Left lung (tissue), 10 donors: ENCODE results near the gene ANKRD36B. TPM values are rescaled to one million over a fixed set of nuclear protein-coding genes. Genes with fewer than 3 reads are reported as not detected.
"Not testable (repeated sequence)": the region's sequence is repeated elsewhere in the genome, so short reads cannot be mapped to it uniquely, and the experiment has no call there.

Source experiments
- ATAC-seq: fragments of 200-7000 bp; cut with Tn5 transposase; one replicate; pipeline ENCODE4 v1.9.1; 2020; ENCODE audit warnings: moderate library complexity
- DNase-seq, 4 donors: peaks; one replicate each; pipeline ENCODE4 v3.0.0-alpha.2; 2013 to 2020
- H3K27ac ChIP-seq, 2 donors: fragments of 200-600 bp; sonication (generic) in 1 of 2; one replicate each; pipeline versions ENCODE4 v1.5.0 to v1.8.0; 2020 to 2021
- H3K27me3 ChIP-seq, 2 donors: fragments of 200-600 bp; sonication (generic) in 1 of 2; one replicate each; pipeline versions ENCODE4 v1.5.0 to v1.8.0; 2020 to 2021
- H3K36me3 ChIP-seq, 2 donors: fragments of 200-600 bp; sonication (generic) in 1 of 2; one replicate each; pipeline versions ENCODE4 v1.5.0 to v1.8.0; 2020 to 2021
- H3K4me1 ChIP-seq, 2 donors: fragments of 200-600 bp; one replicate each; pipeline ENCODE4 v1.8.0; 2021
- H3K4me3 ChIP-seq, 2 donors: fragments of 200-600 bp; sonication (generic) in 1 of 2; one replicate each; pipeline versions ENCODE4 v1.5.0 to v1.8.0; 2020 to 2021; ENCODE audit warnings: mild to moderate bottlenecking in 1 of 2
- H3K9me3 ChIP-seq, 2 donors: fragments of 200-600 bp; sonication (generic) in 1 of 2; one replicate each; pipeline versions ENCODE4 v1.5.0 to v1.8.0; 2020 to 2021
- CTCF ChIP-seq, 2 donors: fragments of 200-600 bp; sonication (generic) in 1 of 2; IDR thresholded peaks; one replicate each; pipeline versions ENCODE4 v1.5.0 to v1.8.0; 2021; ENCODE audit warnings: antibody characterized with exemption in 2 of 2
- intact Hi-C, 2 donors: fragments of 100-400 bp; cut with DNase I; formaldehyde crosslinking; loops; one replicate each; pipeline versions ENCODE4 v1.11.2 to v1.14.2; 2022
- polyA plus RNA-seq, 6 donors: library from polyadenylated mRNA; unstranded; fragments of 120-200 nt; gene quantifications; one replicate each; pipeline ENCODE4 v1.2.1, GENCODE V29; 2013; ENCODE audit not compliant: insufficient read length in 6 of 6
- total RNA-seq, 2 donors: library from RNA; stranded (reverse); fragmentation: NEBNext Ultra II Directional; extraction: Animal tissue kit (Norgen Biotek cat#: 25700); gene quantifications; one replicate each; pipeline ENCODE4 v1.2.1, GENCODE V29; 2021
- donor health status: DM: no; HTN: yes; CAD: no.
- donor health status: DM: no; HTN: no; CAD: no.

Gene ANKRD36B
- total and polyA plus RNA-seq, 8 donors = 15.9 to 69.9 (median 46.6) TPM

GRCh38 chr2:97605524-97606339 lies 16.1 kb upstream of the ANKRD36B start:
- H3K4me1 ChIP-seq, H3K36me3 ChIP-seq, H3K9me3 ChIP-seq, DNase-seq, H3K27ac ChIP-seq, intact Hi-C loops, H3K4me3 ChIP-seq, H3K27me3 ChIP-seq, ATAC-seq: not testable (repeated sequence)

GRCh38 chr2:97605109-97605508 lies 15.4 kb upstream of the ANKRD36B start:
- DNase-seq, intact Hi-C loops: not testable (repeated sequence)

GRCh38 chr2:97601537-97601936 lies 11.9 kb upstream of the ANKRD36B start:
- H3K27me3 ChIP-seq, DNase-seq, H3K4me1 ChIP-seq, H3K4me3 ChIP-seq, ATAC-seq, H3K27ac ChIP-seq, intact Hi-C loops, H3K9me3 ChIP-seq, H3K36me3 ChIP-seq: not testable (repeated sequence)

More at GRCh38 chr2:97605109-97605508, 15.4 kb upstream of the ANKRD36B start:
- not testable (repeated sequence) for H3K27ac ChIP-seq, H3K4me3 ChIP-seq, H3K4me1 ChIP-seq, H3K27me3 ChIP-seq, ATAC-seq, H3K9me3 ChIP-seq, H3K36me3 ChIP-seq

- H3K27me3 ChIP-seq, H3K36me3 ChIP-seq, DNase-seq, ATAC-seq, intact Hi-C loops, H3K9me3 ChIP-seq, H3K4me3 ChIP-seq, H3K4me1 ChIP-seq, H3K27ac ChIP-seq: not testable (repeated sequence)
Measured at GRCh38 chr2:97596180-97596579, 6.5 kb upstream of the ANKRD36B start.

- H3K9me3 ChIP-seq, H3K4me3 ChIP-seq, intact Hi-C loops, H3K36me3 ChIP-seq, DNase-seq, H3K27me3 ChIP-seq, H3K27ac ChIP-seq, ATAC-seq, H3K4me1 ChIP-seq: not testable (repeated sequence)
Measured at GRCh38 chr2:97593520-97593919, 3.8 kb upstream of the ANKRD36B start.

GRCh38 chr2:97590515-97591394 lies 1.1 kb upstream of the ANKRD36B start:
- H3K27me3 ChIP-seq, H3K36me3 ChIP-seq, H3K4me1 ChIP-seq, intact Hi-C loops, H3K9me3 ChIP-seq: not testable (repeated sequence)
- H3K27ac ChIP-seq = peak overlapping the region; percentile 88 to 92
- TF ChIP-seq CTCF (IDR thresholded peaks at IDR 0.05) = peak; percentile 84 to 86
- peak; percentile 99 for ATAC-seq
- peak; percentile 61 to 88 (median 82) for DNase-seq
- peak overlapping the region; percentile 33 to 51 for H3K4me3 ChIP-seq

- H3K9me3 ChIP-seq, H3K27me3 ChIP-seq, DNase-seq, ATAC-seq, H3K36me3 ChIP-seq, intact Hi-C loops, H3K4me1 ChIP-seq: not testable (repeated sequence)
- Histone ChIP-seq H3K4me3 (peak overlapping the region; percentile 19 to 51), H3K27ac (peak overlapping the region; percentile 70)
Measured at GRCh38 chr2:97589257-97589597, 450 bp downstream of the ANKRD36B start.

- H3K27me3 ChIP-seq, DNase-seq, H3K36me3 ChIP-seq, H3K4me1 ChIP-seq, H3K4me3 ChIP-seq, intact Hi-C loops, H3K27ac ChIP-seq, ATAC-seq, H3K9me3 ChIP-seq: not testable (repeated sequence)
Measured at GRCh38 chr2:97565674-97566073, 24.0 kb downstream of the ANKRD36B start.

- H3K27ac ChIP-seq, intact Hi-C loops, H3K27me3 ChIP-seq, H3K9me3 ChIP-seq, H3K4me1 ChIP-seq, H3K4me3 ChIP-seq, DNase-seq, ATAC-seq: not testable (repeated sequence)
- H3K36me3 ChIP-seq = peaks cover 0 to 22% of the 10 kb centered on the region in 2 donors
Measured at GRCh38 chr2:97552406-97552805, 37.3 kb downstream of the ANKRD36B start.

GRCh38 chr2:97550498-97550897 lies 39.2 kb downstream of the ANKRD36B start:
- peaks cover 0 to 15% of the 10 kb centered on the region in 2 donors for H3K36me3 ChIP-seq
- H3K4me3 ChIP-seq, H3K9me3 ChIP-seq, intact Hi-C loops, H3K27ac ChIP-seq, H3K27me3 ChIP-seq, DNase-seq, ATAC-seq, H3K4me1 ChIP-seq: not testable (repeated sequence)

- H3K9me3 ChIP-seq, intact Hi-C loops, H3K27ac ChIP-seq, ATAC-seq, H3K27me3 ChIP-seq, DNase-seq, H3K4me1 ChIP-seq, H3K36me3 ChIP-seq, H3K4me3 ChIP-seq: not testable (repeated sequence)
Measured at GRCh38 chr2:97549058-97549457, 40.6 kb downstream of the ANKRD36B start.

- H3K36me3 ChIP-seq, H3K4me3 ChIP-seq, H3K27ac ChIP-seq, H3K9me3 ChIP-seq, DNase-seq, H3K27me3 ChIP-seq, H3K4me1 ChIP-seq, intact Hi-C loops, ATAC-seq: not testable (repeated sequence)
Measured at GRCh38 chr2:97548536-97548935, 41.1 kb downstream of the ANKRD36B start.
